GM10266 (cell line): ENCODE results near the gene SOS2.

Experiments
- DNase-seq: peaks from one replicate; pipeline ENCODE4 v3.0.0; 2012; ENCODE audit errors: extremely low spot score
- TF ChIP-seq, protein P1 (sequence below): IDR thresholded peaks from 2 replicates; pipeline ENCODE4 v1.5.1; 2012; ENCODE audit warnings: mild to moderate bottlenecking, low read depth; ENCODE audit not compliant: control insufficient read depth, insufficient read depth; ENCODE audit errors: missing control alignments

Gene SOS2

DNA sequence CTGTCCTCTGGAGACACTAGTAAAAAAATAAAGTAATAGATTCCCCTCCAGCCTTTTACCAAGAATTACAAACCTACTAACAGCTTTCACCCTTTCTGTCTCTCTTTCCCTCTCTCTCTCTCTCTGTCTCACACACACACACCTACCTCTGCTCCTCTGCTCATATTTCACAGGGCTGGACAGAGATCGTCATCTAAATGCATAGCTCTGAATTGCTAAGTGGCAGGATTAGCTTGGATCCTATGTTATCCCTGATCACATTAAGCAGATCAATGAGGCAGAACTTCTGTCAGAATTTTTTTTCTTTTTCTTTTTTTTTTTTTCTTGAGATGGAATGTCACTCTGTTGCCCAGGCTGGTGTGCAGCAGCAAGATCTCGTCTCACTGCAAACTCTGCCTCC lies 137.9 kb downstream of the SOS2 start:
- TF ChIP-seq, protein P1, sequence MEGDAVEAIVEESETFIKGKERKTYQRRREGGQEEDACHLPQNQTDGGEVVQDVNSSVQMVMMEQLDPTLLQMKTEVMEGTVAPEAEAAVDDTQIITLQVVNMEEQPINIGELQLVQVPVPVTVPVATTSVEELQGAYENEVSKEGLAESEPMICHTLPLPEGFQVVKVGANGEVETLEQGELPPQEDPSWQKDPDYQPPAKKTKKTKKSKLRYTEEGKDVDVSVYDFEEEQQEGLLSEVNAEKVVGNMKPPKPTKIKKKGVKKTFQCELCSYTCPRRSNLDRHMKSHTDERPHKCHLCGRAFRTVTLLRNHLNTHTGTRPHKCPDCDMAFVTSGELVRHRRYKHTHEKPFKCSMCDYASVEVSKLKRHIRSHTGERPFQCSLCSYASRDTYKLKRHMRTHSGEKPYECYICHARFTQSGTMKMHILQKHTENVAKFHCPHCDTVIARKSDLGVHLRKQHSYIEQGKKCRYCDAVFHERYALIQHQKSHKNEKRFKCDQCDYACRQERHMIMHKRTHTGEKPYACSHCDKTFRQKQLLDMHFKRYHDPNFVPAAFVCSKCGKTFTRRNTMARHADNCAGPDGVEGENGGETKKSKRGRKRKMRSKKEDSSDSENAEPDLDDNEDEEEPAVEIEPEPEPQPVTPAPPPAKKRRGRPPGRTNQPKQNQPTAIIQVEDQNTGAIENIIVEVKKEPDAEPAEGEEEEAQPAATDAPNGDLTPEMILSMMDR = no peak
- no peak for DNase-seq

DNA sequence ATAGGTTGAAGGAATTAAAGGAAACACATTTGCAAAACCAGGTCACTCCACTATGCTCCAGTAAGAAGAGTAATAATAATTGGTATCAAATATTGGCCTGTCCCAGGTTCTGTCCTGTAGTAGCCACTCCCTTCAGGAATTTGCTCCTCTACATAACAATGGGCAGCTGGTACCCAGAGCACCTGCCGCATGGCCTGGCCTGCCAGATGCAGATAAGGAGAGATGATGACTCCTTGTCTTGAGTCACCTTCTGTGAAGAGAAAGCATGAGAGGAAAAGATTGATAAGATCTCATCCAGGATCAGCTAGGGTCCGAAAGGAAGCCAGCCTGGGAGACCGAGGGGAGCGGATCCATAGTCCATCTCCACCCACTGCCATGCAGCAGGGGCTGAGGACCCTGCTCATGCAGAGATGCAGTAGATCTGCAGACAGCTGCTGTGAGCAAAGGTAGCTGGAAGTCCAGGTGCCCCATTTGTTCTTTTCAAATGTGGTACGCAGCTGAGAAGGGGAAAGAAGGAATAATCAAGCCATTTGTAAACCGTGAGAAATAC lies 139.3 kb downstream of the SOS2 start:
- TF ChIP-seq, protein P1 = no peak
- no peak for DNase-seq

DNA sequence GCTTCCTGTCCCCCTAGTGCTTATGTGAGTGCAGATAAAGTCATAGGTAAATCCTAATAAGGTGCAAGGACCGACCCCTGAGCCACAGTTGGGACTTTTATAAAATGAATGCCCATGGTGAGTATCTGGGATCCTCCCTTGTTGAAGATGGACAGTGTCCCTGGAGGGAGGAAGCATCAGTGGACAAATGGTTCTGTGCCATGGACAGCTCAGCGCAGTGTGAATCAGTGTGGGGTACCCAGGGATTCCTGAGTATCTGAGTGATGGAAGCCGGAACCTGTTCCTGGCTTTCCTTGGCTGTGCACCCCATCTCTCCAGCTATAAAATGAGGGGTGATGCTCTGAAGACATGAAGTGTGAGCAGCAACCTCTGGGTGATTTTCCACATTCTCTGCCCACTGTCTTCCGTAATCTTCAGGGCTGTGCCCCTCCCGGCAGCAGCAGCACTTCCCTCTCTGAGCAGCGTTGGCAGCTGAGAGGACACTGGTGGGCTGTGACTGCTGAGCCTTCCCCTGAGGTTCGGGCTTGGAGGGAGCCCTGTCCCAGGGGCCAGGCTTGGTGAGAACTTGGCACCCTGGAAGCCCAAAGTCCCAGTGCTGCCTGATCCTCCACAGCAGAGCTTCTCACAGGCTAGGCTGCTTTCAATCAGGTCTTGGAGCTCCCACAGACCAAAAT lies 140.0 kb downstream of the SOS2 start:
- TF ChIP-seq, protein P1 = no peak
- no peak for DNase-seq

DNA sequence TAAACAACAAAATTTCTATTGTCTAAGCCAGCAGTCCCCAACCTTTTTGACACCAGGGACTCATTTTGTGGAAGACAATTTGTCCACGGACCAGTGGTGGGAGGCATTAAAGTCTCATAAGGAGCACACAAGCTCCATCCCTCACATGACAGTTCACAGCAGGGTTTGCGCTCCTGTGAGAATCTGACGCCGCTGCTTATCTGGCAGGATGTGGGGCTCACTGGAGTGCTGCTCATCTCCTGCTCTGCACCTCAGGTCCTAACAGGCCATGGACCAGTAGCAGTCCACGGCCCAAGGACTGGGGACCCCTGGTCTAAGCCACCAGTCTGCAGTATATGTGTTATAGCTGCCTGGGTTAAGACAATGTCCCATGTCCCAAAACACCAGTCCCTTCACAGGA lies 142.2 kb downstream of the SOS2 start:
- no peak for DNase-seq
- TF ChIP-seq, protein P1 = no peak

DNA sequence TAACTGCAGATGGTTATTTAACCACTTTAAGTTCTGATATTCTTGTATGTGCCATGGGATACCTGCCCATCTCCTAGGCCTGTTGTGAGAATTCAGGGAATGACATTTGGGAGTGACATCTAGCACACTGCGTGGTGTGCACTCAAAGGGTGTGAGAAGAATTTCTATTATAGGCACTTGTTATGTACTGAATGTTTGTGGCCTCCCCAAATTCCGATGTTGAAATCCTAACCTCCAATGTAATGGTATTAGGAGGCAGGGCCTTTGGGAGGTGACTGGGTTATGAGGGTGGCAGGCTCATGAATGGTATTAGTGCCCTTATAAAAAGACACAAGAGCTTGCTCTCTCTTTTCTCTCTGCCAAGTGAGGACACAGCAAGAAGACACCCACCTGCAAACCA lies 142.6 kb downstream of the SOS2 start:
- no peak for DNase-seq
- TF ChIP-seq, protein P1 = no peak

DNA sequence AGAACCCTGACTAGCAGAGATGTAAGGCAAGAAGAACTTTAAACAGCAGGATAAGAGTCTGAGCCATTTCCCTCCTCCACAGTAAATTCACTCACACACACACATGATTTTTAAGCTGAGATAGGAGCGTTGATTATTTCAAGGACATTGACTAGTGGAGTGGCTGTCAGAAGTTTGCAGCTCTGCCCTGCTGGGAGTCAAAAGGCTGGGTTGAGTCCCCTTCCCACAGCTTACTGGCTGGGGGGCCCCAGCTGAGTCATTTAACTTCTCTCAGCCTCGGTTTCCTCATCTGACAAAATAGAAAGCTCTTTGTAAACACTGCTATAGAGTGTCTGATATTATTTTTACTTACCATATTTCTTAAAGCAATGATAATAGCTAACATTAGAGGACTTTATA lies 143.3 kb downstream of the SOS2 start:
- DNase-seq = no peak
- TF ChIP-seq, protein P1 = no peak

DNA sequence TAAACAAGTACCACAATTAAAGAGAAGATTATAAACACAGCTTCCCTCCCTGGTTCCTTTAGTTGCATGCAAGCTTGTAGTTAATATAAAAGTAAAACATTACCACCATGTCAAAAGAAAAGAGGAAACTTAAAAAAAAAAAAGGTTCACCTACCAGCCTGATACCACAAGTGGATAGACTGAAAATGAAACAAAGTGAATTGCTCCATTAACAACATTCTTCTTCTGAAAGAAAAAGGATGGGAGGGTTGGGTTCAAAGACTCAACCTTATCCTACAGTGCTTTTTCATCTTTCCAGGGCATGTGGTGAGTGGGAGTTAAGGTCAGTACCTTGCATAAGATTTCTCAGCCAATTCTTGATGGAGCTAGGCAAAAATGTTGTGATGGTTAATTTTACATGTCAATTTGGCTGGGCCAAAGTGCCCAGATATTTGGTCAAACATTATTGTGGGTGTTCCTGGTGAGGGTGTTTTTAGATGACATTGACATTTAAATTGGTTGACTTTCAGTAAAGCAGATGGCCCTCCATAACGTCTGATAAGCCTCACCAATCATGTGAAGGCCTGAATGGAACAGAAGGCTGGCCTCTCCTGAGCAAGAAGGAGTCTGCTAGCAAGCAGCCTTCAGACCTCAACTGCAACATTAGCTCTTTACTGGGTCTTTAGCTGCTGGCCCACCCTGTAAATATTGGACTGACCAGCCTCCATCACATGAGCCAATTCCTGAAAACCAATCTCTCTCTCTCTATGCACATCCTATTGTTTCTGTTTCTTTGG lies 143.8 kb downstream of the SOS2 start:
- no peak for DNase-seq
- TF ChIP-seq, protein P1 = no peak
